Caco-2 (cell line): ENCODE results near the gene TAMALIN. TPM values are rescaled to one million over a fixed set of nuclear protein-coding genes. Genes with fewer than 3 reads are reported as not detected.
A peak's percentile ranks its signal among the peaks of the same experiment; 100 is the strongest.
"Not testable (repeated sequence)": the region's sequence is repeated elsewhere in the genome, so short reads cannot be mapped to it uniquely, and the experiment has no call there.

ENCODE experiments used
- BruUV-seq: library from RNA; stranded (reverse); fragments of 400-500 nt; replicated peaks from 2 replicates; lab custom pipeline; 2021; lab: Mats Ljungman, UMichigan
- CTCF ChIA-PET: fragments of 300-600 bp; sonication (Branson Sonifier 250); formaldehyde crosslinking; loops from one replicate; lab custom pipeline; 2022; ENCODE audit warnings: antibody characterized with exemption; lab: Charles Lee
- POLR2A ChIA-PET: fragments of 300-600 bp; sonication (Branson Sonifier 250); formaldehyde crosslinking; loops from one replicate; lab custom pipeline; 2022; ENCODE audit warnings: antibody characterized with exemption; lab: Charles Lee
- DNase-seq, 2 experiments: peaks; one replicate each; pipeline versions ENCODE4 v3.0.0 to v3.0.0-alpha.2; 2020 to 2022
- H3K27me3 ChIP-seq: replicated peaks from 2 replicates; pipeline ENCODE4 v1.6.0; 2011; ENCODE audit warnings: low read length; ENCODE audit not compliant: control insufficient read depth, insufficient read depth
- H3K36me3 ChIP-seq: 2 replicates; pipeline ENCODE4 v1.5.1; 2011; ENCODE audit warnings: low read length; ENCODE audit not compliant: control insufficient read depth, insufficient read depth
- H3K4me1 ChIP-seq: fragments of 250-450 bp; sonication (Bioruptor Pico); 2 replicates; pipeline ENCODE4 v1.5.1; 2020; ENCODE audit warnings: mild to moderate bottlenecking
- H3K4me3 ChIP-seq: 2 replicates; pipeline ENCODE4 v1.5.1; 2011; ENCODE audit warnings: low read depth, mild to moderate bottlenecking, control low read depth, low read length
- H3K9me3 ChIP-seq: fragments of 250-450 bp; sonication (Bioruptor Pico); 2 replicates; pipeline ENCODE4 v1.5.1; 2020; ENCODE audit warnings: mild to moderate bottlenecking, moderate library complexity
- H3K27ac Mint-ChIP-seq: one replicate; pipeline ENCODE4 v1.8.0; 2022; ENCODE audit warnings: mixed read lengths; ENCODE audit not compliant: unreplicated experiment
- H3K27me3 Mint-ChIP-seq: one replicate; pipeline ENCODE4 v1.8.0; 2022; ENCODE audit warnings: mixed read lengths; ENCODE audit not compliant: insufficient read depth, unreplicated experiment
- H3K36me3 Mint-ChIP-seq: one replicate; pipeline ENCODE4 v1.8.0; 2022; ENCODE audit warnings: mild to moderate bottlenecking, mixed read lengths; ENCODE audit not compliant: insufficient read depth, unreplicated experiment
- H3K4me1 Mint-ChIP-seq: one replicate; pipeline ENCODE4 v1.8.0; 2022; ENCODE audit warnings: low read depth, mixed read lengths; ENCODE audit not compliant: unreplicated experiment
- H3K4me3 Mint-ChIP-seq: one replicate; pipeline ENCODE4 v1.8.0; 2022; ENCODE audit warnings: mild to moderate bottlenecking, moderate library complexity, mixed read lengths; ENCODE audit not compliant: unreplicated experiment
- H3K9me3 Mint-ChIP-seq: one replicate; pipeline ENCODE4 v1.8.0; 2022; ENCODE audit warnings: mixed read lengths; ENCODE audit not compliant: unreplicated experiment
- CTCF ChIP-seq, 2 experiments: fragments of 200-600 bp in 1 of 2; IDR thresholded peaks; 1 replicate in 1 of 2; 2 replicates in 1 of 2; pipeline versions ENCODE4 v1.5.1 to v1.8.0; 2011 to 2022; ENCODE audit warnings: antibody characterized with exemption in 1 of 2, control low read depth in 1 of 2, inconsistent platforms in 1 of 2, low read depth in 1 of 2, low read length in 1 of 2, mild to moderate bottlenecking in 1 of 2, moderate library complexity in 1 of 2; ENCODE audit not compliant: insufficient read depth in 1 of 2, severe bottlenecking in 1 of 2, unreplicated experiment in 1 of 2
- intact Hi-C: fragments of 100-400 bp; cut with micrococcal nuclease; formaldehyde crosslinking; loops from one replicate; pipeline ENCODE4 v1.10.0; 2022; ENCODE audit not compliant: unreplicated experiment
- total RNA-seq: library from RNA; stranded (reverse); gene quantifications from 2 replicates; pipeline ENCODE4 v1.2.3, GENCODE V29; 2022

TAMALIN gene
- total RNA-seq, 1 experiment from 2014 or later = 4.1 TPM

GRCh38 chr12:51977320-51977753 is 29.4 kb upstream of the TAMALIN start:
- Histone ChIP-seq H3K4me1 (peaks cover 81% of the 10 kb centered on the region), H3K9me3 (no peaks in the 10 kb centered on the region), H3K27me3 (no peaks in the 10 kb centered on the region), H3K36me3 (peaks cover 16% of the 10 kb centered on the region), H3K4me3 (no peak overlapping the region)
- intact Hi-C loops = loop anchor here (1.0 kb wide), 1 partner anchor 15 kb away; no protein-coding TSS in a partner anchor
- DNase-seq = peak; percentile 59
- ChIA-PET CTCF (interaction anchor here (0.6 to 2.6 kb wide), 24 partner anchors 12 to 1202 kb away, joined by 3 to 26 read pairs (median 4); partner anchors contain the start of gene NR4A1), POLR2A (interaction anchor here (0.6 to 2.1 kb wide), 6 partner anchors 15 to 294 kb away, joined by 3 to 27 read pairs (median 8); partner anchors contain the start of gene ACVR1B)
- H3K27ac Mint-ChIP-seq = peak overlapping the region; percentile 87
- H3K4me3 Mint-ChIP-seq = peak overlapping the region; percentile 53
- BruUV-seq = no TSS peak
- H3K4me1 Mint-ChIP-seq = peaks cover 68% of the 10 kb centered on the region
- no peak for TF ChIP-seq CTCF (IDR thresholded peaks at IDR 0.05; ENCODE audit: insufficient read depth in 1 of 2, low read depth in 1 of 2, low read length in 1 of 2, severe bottlenecking in 1 of 2, unreplicated experiment in 1 of 2)
- peaks cover 78% of the 10 kb centered on the region for H3K36me3 Mint-ChIP-seq
- H3K9me3 Mint-ChIP-seq = no peaks in the 10 kb centered on the region
- H3K27me3 Mint-ChIP-seq = no peaks in the 10 kb centered on the region

GRCh38 chr12:51979306-51979705 is 27.4 kb upstream of the TAMALIN start:
- intact Hi-C loops, H3K27me3 ChIP-seq, H3K27me3 Mint-ChIP-seq, H3K9me3 Mint-ChIP-seq, H3K9me3 ChIP-seq, POLR2A ChIA-PET, BruUV-seq, H3K4me3 ChIP-seq: not testable (repeated sequence)
- peak in 1 of 2 experiments; percentile 36 for DNase-seq
- Mint-ChIP-seq H3K27ac (peak overlapping the region; percentile 87), H3K36me3 (peaks cover 97% of the 10 kb centered on the region), H3K4me1 (peaks cover 52% of the 10 kb centered on the region), H3K4me3 (peak overlapping the region; percentile 65)
- peaks cover 21% of the 10 kb centered on the region for H3K36me3 ChIP-seq
- CTCF ChIA-PET = interaction anchor here (0.6 kb wide), 1 partner anchor 72 kb away, joined by 4 read pairs; the partner anchor contains the start of gene NR4A1
- peaks cover 61% of the 10 kb centered on the region for H3K4me1 ChIP-seq

GRCh38 chr12:51980051-51980808 is 26.5 kb upstream of the TAMALIN start:
- Mint-ChIP-seq H3K4me1 (peaks cover 46% of the 10 kb centered on the region), H3K27me3 (no peaks in the 10 kb centered on the region), H3K36me3 (peaks cover 92% of the 10 kb centered on the region), H3K9me3 (no peaks in the 10 kb centered on the region), H3K27ac (peak overlapping the region; percentile 87), H3K4me3 (peak overlapping the region; percentile 32)
- intact Hi-C loops = loop anchor here (1.0 kb wide), 4 partner anchors 8 to 85 kb away; no protein-coding TSS in a partner anchor
- Histone ChIP-seq H3K36me3 (peaks cover 19% of the 10 kb centered on the region), H3K9me3 (no peaks in the 10 kb centered on the region), H3K4me3 (no peak overlapping the region), H3K4me1 (peaks cover 52% of the 10 kb centered on the region), H3K27me3 (no peaks in the 10 kb centered on the region)
- CTCF ChIA-PET = interaction anchor here (0.6 to 3.0 kb wide), 8 partner anchors 8 to 88 kb away, joined by 3 to 26 read pairs (median 5); no protein-coding TSS in a partner anchor
- TF ChIP-seq CTCF (IDR thresholded peaks at IDR 0.05; ENCODE audit: insufficient read depth in 1 of 2, low read depth in 1 of 2, low read length in 1 of 2, severe bottlenecking in 1 of 2, unreplicated experiment in 1 of 2) = peak; percentile 96 to 97
- TSS peak; percentile 14 for BruUV-seq
- POLR2A ChIA-PET = no interaction called here
- peak; percentile 70 to 82 for DNase-seq
